ENCODE data around the gene BNIP5. TPM values are rescaled to one million over a fixed set of nuclear protein-coding genes. Genes with fewer than 3 reads are reported as not detected.

Gene BNIP5
- total RNA-seq, 1 experiment from 2014 or later, result 0.94 TPM

GRCh38 chr6:36273802-36274514 lies 62.7 kb downstream of the BNIP5 start:
- Mint-ChIP-seq H3K4me3 (ENCODE audit: low read depth, unreplicated experiment) (no peak overlapping the region), H3K9me3 (ENCODE audit: low read depth, unreplicated experiment) (no peaks in the 10 kb centered on the region), H3K4me1 (ENCODE audit: low read depth, unreplicated experiment) (no peaks in the 10 kb centered on the region), H3K27ac (ENCODE audit: unreplicated experiment) (no peak overlapping the region), H3K36me3 (ENCODE audit: insufficient read depth, unreplicated experiment) (no peaks in the 10 kb centered on the region), H3K27me3 (ENCODE audit: unreplicated experiment) (peaks cover 100% of the 10 kb centered on the region)
- CTCF ChIA-PET, result no interaction called here
- intact Hi-C loops (cut with micrococcal nuclease; ENCODE audit: unreplicated experiment), result no loop called here
- no peak for TF ChIP-seq CTCF (IDR thresholded peaks at IDR 0.05; ENCODE audit: unreplicated experiment)
- BruUV-seq (replicated peaks), result no TSS peak
- no peak for DNase-seq

GRCh38 chr6:36273067-36273466 lies 63.6 kb downstream of the BNIP5 start:
- TF ChIP-seq CTCF (IDR thresholded peaks at IDR 0.05; ENCODE audit: unreplicated experiment), result no peak
- Mint-ChIP-seq H3K4me1 (ENCODE audit: low read depth, unreplicated experiment) (no peaks in the 10 kb centered on the region), H3K27ac (ENCODE audit: unreplicated experiment) (no peak overlapping the region), H3K36me3 (ENCODE audit: insufficient read depth, unreplicated experiment) (no peaks in the 10 kb centered on the region), H3K9me3 (ENCODE audit: low read depth, unreplicated experiment) (no peaks in the 10 kb centered on the region), H3K4me3 (ENCODE audit: low read depth, unreplicated experiment) (no peak overlapping the region), H3K27me3 (ENCODE audit: unreplicated experiment) (peaks cover 100% of the 10 kb centered on the region)
- CTCF ChIA-PET, result no interaction called here
- no TSS peak for BruUV-seq (replicated peaks)
- intact Hi-C loops (cut with micrococcal nuclease; ENCODE audit: unreplicated experiment), result no loop called here
- DNase-seq, result no peak

GRCh38 chr6:36272234-36272633 lies 64.5 kb downstream of the BNIP5 start:
- Mint-ChIP-seq H3K36me3 (ENCODE audit: insufficient read depth, unreplicated experiment) (no peaks in the 10 kb centered on the region), H3K27ac (ENCODE audit: unreplicated experiment) (no peak overlapping the region), H3K9me3 (ENCODE audit: low read depth, unreplicated experiment) (no peaks in the 10 kb centered on the region), H3K4me1 (ENCODE audit: low read depth, unreplicated experiment) (peaks cover under 1% of the 10 kb centered on the region), H3K4me3 (ENCODE audit: low read depth, unreplicated experiment) (no peak overlapping the region), H3K27me3 (ENCODE audit: unreplicated experiment) (peaks cover 93% of the 10 kb centered on the region)
- no peak for TF ChIP-seq CTCF (IDR thresholded peaks at IDR 0.05; ENCODE audit: unreplicated experiment)
- intact Hi-C loops (cut with micrococcal nuclease; ENCODE audit: unreplicated experiment), result no loop called here
- no peak for DNase-seq
- CTCF ChIA-PET, result no interaction called here
- no TSS peak for BruUV-seq (replicated peaks)

- Mint-ChIP-seq H3K9me3 (ENCODE audit: low read depth, unreplicated experiment) (no peaks in the 10 kb centered on the region), H3K4me3 (ENCODE audit: low read depth, unreplicated experiment) (no peak within 1 kb of the TSS), H3K27ac (ENCODE audit: unreplicated experiment) (no peak within 1 kb of the TSS), H3K4me1 (ENCODE audit: low read depth, unreplicated experiment) (peaks cover 7% of the 10 kb centered on the region), H3K36me3 (ENCODE audit: insufficient read depth, unreplicated experiment) (no peaks in the 10 kb centered on the region), H3K27me3 (ENCODE audit: unreplicated experiment) (peaks cover 71% of the 10 kb centered on the region)
- DNase-seq, result no peak
- no peak for TF ChIP-seq CTCF (IDR thresholded peaks at IDR 0.05; ENCODE audit: unreplicated experiment)
- CTCF ChIA-PET, result no interaction called here
- BruUV-seq (replicated peaks), result no TSS peak
- intact Hi-C loops (cut with micrococcal nuclease; ENCODE audit: unreplicated experiment), result no loop called here
Observed at GRCh38 chr6:36269834-36270705, 66.6 kb downstream of the BNIP5 start, which contains the start of gene PNPLA1. PNPLA1 (plus strand) TSS chr6:36270060; CDS start chr6:36270460, 400 bp downstream.

Measured in Calu3 (cell line).